AG04450 (cell line): ENCODE data around the gene SLC2A10. TPM values are rescaled to one million over a fixed set of nuclear protein-coding genes. Genes with fewer than 3 reads are reported as not detected.

ENCODE experiments used
- CTCF ChIA-PET: fragments of 300-600, 350-600 bp; formaldehyde crosslinking; extraction: SDS; loops from one replicate; lab custom pipeline; 2022; ENCODE audit warnings: antibody characterized with exemption, inconsistent platforms; lab: Charles Lee
- POLR2A ChIA-PET: fragments of 350-600 bp; formaldehyde crosslinking; extraction: SDS; loops from one replicate; lab custom pipeline; 2021; ENCODE audit warnings: antibody characterized with exemption, inconsistent platforms; lab: Yijun Ruan, JAX
- DNase-seq: peaks from one replicate; pipeline ENCODE4 v3.0.0-alpha.2; 2011; ENCODE audit warnings: low read depth, low spot score
- H3K27ac ChIP-seq: one replicate; pipeline ENCODE4 v1.5.1; 2012; ENCODE audit warnings: low read depth, low read length, control low read depth
- H3K27me3 ChIP-seq: one replicate; pipeline ENCODE4 v1.6.0; 2012; ENCODE audit warnings: low read length; ENCODE audit not compliant: control insufficient read depth, insufficient read depth
- H3K4me3 ChIP-seq: 2 replicates; pipeline ENCODE4 v1.5.1; 2011; ENCODE audit warnings: mild to moderate bottlenecking, low read depth, low read length, control low read depth
- H3K9me3 ChIP-seq: 2 replicates; pipeline ENCODE4 v1.5.1; 2012; ENCODE audit warnings: low read length; ENCODE audit not compliant: control insufficient read depth, insufficient read depth
- CTCF ChIP-seq: IDR thresholded peaks from 2 replicates; pipeline ENCODE4 v1.5.1; 2011; ENCODE audit warnings: low read depth, low read length, control low read depth, inconsistent platforms
- polyA minus RNA-seq: library from RNA; depleted of rRNA, polyadenylated mRNA; stranded (reverse); fragments of >200 nt; gene quantifications from 2 replicates; pipeline ENCODE4 v1.2.3, GENCODE V29; 2011; rRNA and poly(A)+ RNA removed
- polyA plus RNA-seq: library from polyadenylated mRNA; depleted of rRNA; stranded (reverse); fragments of >200 nt; gene quantifications from 2 replicates; pipeline ENCODE4 v1.2.3, GENCODE V29; 2011; rRNA removed

Gene SLC2A10
- polyA plus RNA-seq (35.5 and 36.9 TPM in 2 replicates), polyA minus RNA-seq (41.7 and 47.2 TPM in 2 replicates)

GRCh38 chr20:46709459-46710152 is at the start of gene SLC2A10:
Gene SLC2A10, plus strand, starts transcription at chr20:46709649. Its CDS starts 88 bp downstream, at chr20:46709737.
- POLR2A ChIA-PET, result interaction anchor here (0.5 to 1.2 kb wide), 2 partner anchors 20 to 872 kb away, joined by 3 to 4 read pairs; partner anchors contain the start of gene TP53RK
- Histone ChIP-seq H3K4me3 (peak within 1 kb of the TSS; percentile 75), H3K9me3 (peaks cover 9% of the 10 kb centered on the region), H3K27ac (peak within 1 kb of the TSS; percentile 78), H3K27me3 (no peaks in the 10 kb centered on the region)
- CTCF ChIA-PET, result no interaction called here
- TF ChIP-seq CTCF, result 0 out of 2 replicates have a peak, but pooled peaks have one; percentile 4
- no peak for DNase-seq

GRCh38 chr20:46660487-46660886 is 49.0 kb upstream of the SLC2A10 start:
- TF ChIP-seq CTCF, result no peak
- ChIA-PET CTCF (no interaction called here), POLR2A (no interaction called here)
- no peaks in the 10 kb centered on the region for H3K9me3 ChIP-seq
- no peak overlapping the region for H3K4me3 ChIP-seq
- no peak for DNase-seq
- H3K27ac ChIP-seq, result no peak overlapping the region
- no peaks in the 10 kb centered on the region for H3K27me3 ChIP-seq

GRCh38 chr20:46661659-46662058 is 47.8 kb upstream of the SLC2A10 start:
- POLR2A ChIA-PET, result no interaction called here
- CTCF ChIA-PET, result no interaction called here
- no peak overlapping the region for H3K4me3 ChIP-seq
- H3K27ac ChIP-seq, result no peak overlapping the region
- no peak for DNase-seq
- H3K27me3 ChIP-seq, result no peaks in the 10 kb centered on the region
- H3K9me3 ChIP-seq, result no peaks in the 10 kb centered on the region
- no peak for TF ChIP-seq CTCF

- Histone ChIP-seq H3K27ac (no peak overlapping the region), H3K27me3 (no peaks in the 10 kb centered on the region), H3K9me3 (no peaks in the 10 kb centered on the region), H3K4me3 (no peak overlapping the region)
- DNase-seq, result no peak
- ChIA-PET POLR2A (no interaction called here), CTCF (no interaction called here)
- no peak for TF ChIP-seq CTCF
These were observed 45.9 kb upstream of the SLC2A10 start for GRCh38 chr20:46663531-46663930.

- no peak for DNase-seq
- Histone ChIP-seq H3K9me3 (peaks cover 4% of the 10 kb centered on the region; the same call in 1 of the 2 replicates), H3K27me3 (no peaks in the 10 kb centered on the region), H3K4me3 (no peak overlapping the region), H3K27ac (no peak overlapping the region)
- CTCF ChIA-PET, result no interaction called here
- POLR2A ChIA-PET, result no interaction called here
- no peak for TF ChIP-seq CTCF
These were observed 43.8 kb upstream of the SLC2A10 start for GRCh38 chr20:46665602-46666001.
